Stimulated activated naive B cell treated with anti-CD40 and anti-IgM and Interleukin-4, amounts not matched to agents 10 μg/mL and 1 μg/mL and 100 μg/mL, for 72 hours (primary cell): Measurements from ENCODE around the gene PTPN5.

Experiments
- ATAC-seq, 2 donors: fragments of 150-1000 bp; cut with Tn5 transposase; replicated peaks; 2 replicates each; pipeline ENCODE4 v1.10.0; 2021; ENCODE audit warnings: moderate library complexity in 1 of 2
- DNase-seq: peaks from one replicate; pipeline ENCODE4 v3.0.0; 2021
- H3K27ac Mint-ChIP-seq: one replicate; pipeline ENCODE4 v1.8.0; 2022; ENCODE audit warnings: mild to moderate bottlenecking, mixed read lengths
- H3K27me3 Mint-ChIP-seq, 2 donors: one replicate each; pipeline ENCODE4 v1.8.0; 2022; ENCODE audit warnings: mixed read lengths in 2 of 2
- H3K36me3 Mint-ChIP-seq, 2 donors: one replicate each; pipeline ENCODE4 v1.8.0; 2022; ENCODE audit warnings: mixed read lengths in 2 of 2, mild to moderate bottlenecking in 1 of 2
- H3K4me1 Mint-ChIP-seq, 2 donors: one replicate each; pipeline ENCODE4 v1.8.0; 2022; ENCODE audit warnings: mixed read lengths in 2 of 2, mild to moderate bottlenecking in 1 of 2
- H3K4me3 Mint-ChIP-seq, 2 donors: one replicate each; pipeline ENCODE4 v1.8.0; 2022; ENCODE audit warnings: mild to moderate bottlenecking in 2 of 2, mixed read lengths in 2 of 2, moderate library complexity in 1 of 2
- H3K9me3 Mint-ChIP-seq, 2 donors: one replicate each; pipeline ENCODE4 v1.8.0; 2022; ENCODE audit warnings: mixed read lengths in 2 of 2, mild to moderate bottlenecking in 1 of 2

Gene PTPN5

GRCh38 chr11:18739685-18740084, 51.9 kb downstream of the PTPN5 start:
- no peaks in the 10 kb centered on the region for H3K9me3 Mint-ChIP-seq
- peaks cover 17 to 18% of the 10 kb centered on the region in 2 donors for H3K27me3 Mint-ChIP-seq
- DNase-seq: no peak
- no peaks in the 10 kb centered on the region for H3K36me3 Mint-ChIP-seq
- H3K27ac Mint-ChIP-seq: no peak overlapping the region
- ATAC-seq: no peak
- H3K4me3 Mint-ChIP-seq: no peak overlapping the region
- no peaks in the 10 kb centered on the region for H3K4me1 Mint-ChIP-seq

- ATAC-seq (no peak), DNase-seq (no peak)
- peaks cover 17 to 20% of the 10 kb centered on the region in 2 donors for H3K27me3 Mint-ChIP-seq
- H3K9me3 Mint-ChIP-seq: no peaks in the 10 kb centered on the region
- H3K36me3 Mint-ChIP-seq: no peaks in the 10 kb centered on the region
- H3K4me1 Mint-ChIP-seq: no peaks in the 10 kb centered on the region
- H3K4me3 Mint-ChIP-seq: no peak overlapping the region
- H3K27ac Mint-ChIP-seq: peak overlapping the region; percentile 52
Observed at GRCh38 chr11:18737642-18738041, 54.0 kb downstream of the PTPN5 start.

- Mint-ChIP-seq H3K4me3 (no peak overlapping the region), H3K27ac (no peak overlapping the region), H3K4me1 (peaks cover 5 to 6% of the 10 kb centered on the region in 2 donors), H3K36me3 (no peaks in the 10 kb centered on the region), H3K27me3 (peaks cover 14 to 20% of the 10 kb centered on the region in 2 donors), H3K9me3 (no peaks in the 10 kb centered on the region)
- DNase-seq (no peak), ATAC-seq (no peak)
Observed at GRCh38 chr11:18736590-18737148, 54.9 kb downstream of the PTPN5 start.

GRCh38 chr11:18733202-18733601, 58.4 kb downstream of the PTPN5 start:
- Mint-ChIP-seq H3K4me3 (no peak overlapping the region), H3K9me3 (no peaks in the 10 kb centered on the region), H3K27me3 (peaks cover 8 to 20% of the 10 kb centered on the region in 2 donors), H3K4me1 (peaks cover 12 to 17% of the 10 kb centered on the region in 2 donors), H3K36me3 (no peaks in the 10 kb centered on the region), H3K27ac (no peak overlapping the region)
- DNase-seq (no peak), ATAC-seq (no peak)

GRCh38 chr11:18731949-18732821, 59.4 kb downstream of the PTPN5 start:
- Mint-ChIP-seq H3K36me3 (no peaks in the 10 kb centered on the region), H3K27ac (no peak overlapping the region), H3K4me1 (peaks cover 18 to 22% of the 10 kb centered on the region in 2 donors), H3K4me3 (no peak overlapping the region), H3K9me3 (no peaks in the 10 kb centered on the region), H3K27me3 (peaks cover 8 to 20% of the 10 kb centered on the region in 2 donors)
- peak; percentile 73 to 78 for ATAC-seq
- DNase-seq: peak; percentile 47

- Mint-ChIP-seq H3K27ac (no peak overlapping the region), H3K9me3 (no peaks in the 10 kb centered on the region), H3K4me3 (no peak overlapping the region), H3K36me3 (no peaks in the 10 kb centered on the region), H3K4me1 (peaks cover 18 to 22% of the 10 kb centered on the region in 2 donors), H3K27me3 (peaks cover 8 to 20% of the 10 kb centered on the region in 2 donors)
- DNase-seq: peak; percentile 14
- ATAC-seq: peak; percentile 69 to 74
Observed at GRCh38 chr11:18731441-18731840, 60.2 kb downstream of the PTPN5 start.

GRCh38 chr11:18730020-18730419, 61.6 kb downstream of the PTPN5 start:
- H3K27ac Mint-ChIP-seq: no peak overlapping the region
- H3K36me3 Mint-ChIP-seq: no peaks in the 10 kb centered on the region
- DNase-seq (no peak), ATAC-seq (no peak)
- peaks cover 18 to 22% of the 10 kb centered on the region in 2 donors for H3K4me1 Mint-ChIP-seq
- no peak overlapping the region for H3K4me3 Mint-ChIP-seq
- H3K9me3 Mint-ChIP-seq: no peaks in the 10 kb centered on the region
- H3K27me3 Mint-ChIP-seq: peaks cover 0 to 6% of the 10 kb centered on the region in 2 donors

GRCh38 chr11:18729426-18729825, 62.2 kb downstream of the PTPN5 start:
- H3K4me3 Mint-ChIP-seq: no peak overlapping the region
- no peak overlapping the region for H3K27ac Mint-ChIP-seq

GRCh38 chr11:18728658-18729057, 62.9 kb downstream of the PTPN5 start:
- ATAC-seq: no peak
- Mint-ChIP-seq H3K27ac (peak overlapping the region; percentile 56), H3K4me3 (no peak overlapping the region), H3K9me3 (no peaks in the 10 kb centered on the region), H3K36me3 (no peaks in the 10 kb centered on the region), H3K27me3 (no peaks in the 10 kb centered on the region), H3K4me1 (peaks cover 18 to 22% of the 10 kb centered on the region in 2 donors)
- no peak for DNase-seq

More at GRCh38 chr11:18729426-18729825, 62.2 kb downstream of the PTPN5 start:
- no peak for DNase-seq
- no peak for ATAC-seq
- Mint-ChIP-seq H3K27me3 (no peaks in the 10 kb centered on the region), H3K36me3 (no peaks in the 10 kb centered on the region), H3K4me1 (peaks cover 18 to 22% of the 10 kb centered on the region in 2 donors), H3K9me3 (no peaks in the 10 kb centered on the region)

GRCh38 chr11:18727479-18728236, 63.9 kb downstream of the PTPN5 start:
- no peak overlapping the region for H3K4me3 Mint-ChIP-seq
- peak; percentile 17 for DNase-seq
- H3K36me3 Mint-ChIP-seq: no peaks in the 10 kb centered on the region
- H3K9me3 Mint-ChIP-seq: no peaks in the 10 kb centered on the region
- no peak overlapping the region for H3K27ac Mint-ChIP-seq
- peaks cover 18 to 22% of the 10 kb centered on the region in 2 donors for H3K4me1 Mint-ChIP-seq
- peak; percentile 52 to 57 for ATAC-seq
- H3K27me3 Mint-ChIP-seq: no peaks in the 10 kb centered on the region

- Mint-ChIP-seq H3K27ac (no peak within 1 kb of the TSS), H3K9me3 (no peaks in the 10 kb centered on the region), H3K4me3 (no peak within 1 kb of the TSS), H3K36me3 (no peaks in the 10 kb centered on the region), H3K4me1 (peaks cover 14 to 20% of the 10 kb centered on the region in 2 donors), H3K27me3 (no peaks in the 10 kb centered on the region)
- DNase-seq: no peak
- ATAC-seq: no peak
Observed at GRCh38 chr11:18726040-18726439, 65.6 kb downstream of the PTPN5 start, which contains the start of gene IGSF22. Gene IGSF22, minus strand, starts transcription at chr11:18726188. Its CDS starts 1,952 bp downstream, at chr11:18724236.

- DNase-seq (no peak), ATAC-seq (no peak)
- Mint-ChIP-seq H3K27ac (no peak overlapping the region), H3K27me3 (no peaks in the 10 kb centered on the region), H3K4me1 (peaks cover 7 to 27% of the 10 kb centered on the region in 2 donors), H3K36me3 (no peaks in the 10 kb centered on the region), H3K9me3 (no peaks in the 10 kb centered on the region), H3K4me3 (no peak overlapping the region)
Observed at GRCh38 chr11:18723991-18724390, 67.6 kb downstream of the PTPN5 start.

GRCh38 chr11:18722293-18722637, 69.3 kb downstream of the PTPN5 start:
- DNase-seq (no peak), ATAC-seq (peak; percentile 5 to 7)
- H3K9me3 Mint-ChIP-seq: no peaks in the 10 kb centered on the region
- H3K4me3 Mint-ChIP-seq: peak overlapping the region in 1 of 2 donors; percentile 90
- H3K36me3 Mint-ChIP-seq: no peaks in the 10 kb centered on the region
- H3K4me1 Mint-ChIP-seq: peaks cover 1 to 21% of the 10 kb centered on the region in 2 donors
- no peaks in the 10 kb centered on the region for H3K27me3 Mint-ChIP-seq
- no peak overlapping the region for H3K27ac Mint-ChIP-seq

GRCh38 chr11:18721561-18722292, 69.9 kb downstream of the PTPN5 start:
- H3K9me3 Mint-ChIP-seq: no peaks in the 10 kb centered on the region
- H3K4me3 Mint-ChIP-seq: peak overlapping the region; percentile 85 to 90
- peaks cover 1 to 21% of the 10 kb centered on the region in 2 donors for H3K4me1 Mint-ChIP-seq
- H3K27me3 Mint-ChIP-seq: no peaks in the 10 kb centered on the region
- ATAC-seq (peak; percentile 83 to 84), DNase-seq (peak; percentile 34)
- no peak overlapping the region for H3K27ac Mint-ChIP-seq
- H3K36me3 Mint-ChIP-seq: no peaks in the 10 kb centered on the region
